GM19351 (cell line): ENCODE data around the gene NPHP4.

Source experiments
- ATAC-seq: cut with Tn5 transposase; IDR thresholded peaks from one replicate; pipeline ENCODE4 v1.9.1; 2021; ENCODE audit warnings: mild to moderate bottlenecking, moderate library complexity; ENCODE audit not compliant: unreplicated experiment

NPHP4 gene

GRCh38 chr1:5820026-5820421 is 172.2 kb downstream of the NPHP4 start:
- ATAC-seq, result no peak

- ATAC-seq, result no peak
Observed at GRCh38 chr1:5819391-5820025, 172.7 kb downstream of the NPHP4 start.

GRCh38 chr1:5818755-5819154 is 173.5 kb downstream of the NPHP4 start:
- ATAC-seq, result no peak

GRCh38 chr1:5815716-5816115 is 176.5 kb downstream of the NPHP4 start:
- no peak for ATAC-seq

DNA sequence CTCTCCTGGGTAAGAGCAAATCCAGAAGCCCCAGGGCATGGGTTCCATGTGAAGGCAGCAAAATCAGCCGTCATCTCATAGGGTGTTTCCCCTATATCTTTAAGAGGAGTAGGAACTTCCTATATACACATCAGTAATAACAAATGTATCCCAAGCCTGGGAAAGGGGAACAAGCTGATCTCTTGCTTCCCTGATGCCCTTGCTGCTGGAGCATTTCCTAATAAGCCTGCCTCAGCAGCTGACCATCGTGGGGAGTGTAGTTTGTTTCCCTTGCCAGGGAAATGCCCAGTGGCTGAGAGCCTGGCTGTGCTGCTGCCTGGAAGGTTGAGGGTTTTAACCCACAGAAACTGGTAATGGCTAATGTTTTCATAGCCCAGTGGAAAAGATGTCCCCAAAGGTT is 177.0 kb downstream of the NPHP4 start:
- ATAC-seq, result no peak

- no peak for ATAC-seq
Observed at GRCh38 chr1:5814046-5814619, 178.1 kb downstream of the NPHP4 start.

DNA sequence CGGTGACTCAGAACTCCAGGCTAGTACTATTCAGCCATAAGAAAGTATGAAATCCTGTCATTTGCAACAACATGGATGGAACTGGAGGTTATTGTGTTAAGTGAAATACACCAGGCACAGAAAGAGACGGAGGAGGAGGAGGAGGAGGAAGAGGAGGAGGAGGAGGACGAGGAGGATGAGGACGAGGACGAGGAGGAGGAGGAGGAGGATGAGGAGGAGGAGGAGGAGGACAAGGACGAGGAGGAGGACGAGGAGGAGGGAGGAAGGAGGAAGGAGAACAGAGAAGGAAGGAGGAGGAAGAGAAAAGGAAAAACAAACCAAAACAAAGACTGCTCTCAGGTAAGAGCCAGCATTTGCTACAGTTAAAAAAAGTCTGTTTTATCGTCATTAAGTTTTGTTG is 178.7 kb downstream of the NPHP4 start:
- no peak for ATAC-seq
